Naive B cell (primary cell): ENCODE data around the gene JADE2. TPM values are rescaled to one million over a fixed set of nuclear protein-coding genes. Genes with fewer than 3 reads are reported as not detected.

Experiments used
- ATAC-seq, 2 donors: fragments of 150-1000 bp; cut with Tn5 transposase; 2 replicates each; pipeline ENCODE4 v1.10.0; 2021; ENCODE audit warnings: low read depth in 2 of 2, mild to moderate bottlenecking in 2 of 2, moderate library complexity in 2 of 2
- DNase-seq: peaks from one replicate; pipeline ENCODE4 v3.0.0; 2022
- H3K27ac Mint-ChIP-seq, 6 donors: one replicate each; pipeline ENCODE4 v1.8.0; 2020 to 2022; ENCODE audit warnings: mild to moderate bottlenecking in 6 of 6, mixed read lengths in 6 of 6, moderate library complexity in 5 of 6, inconsistent platforms in 2 of 6
- H3K27me3 Mint-ChIP-seq, 3 donors: one replicate each; pipeline ENCODE4 v1.8.0; 2021 to 2022; ENCODE audit warnings: mixed read lengths in 3 of 3, mild to moderate bottlenecking in 1 of 3
- H3K36me3 Mint-ChIP-seq, 2 donors: one replicate each; pipeline ENCODE4 v1.8.0; 2020 to 2022; ENCODE audit warnings: mixed read lengths in 2 of 2, inconsistent platforms in 1 of 2, mild to moderate bottlenecking in 1 of 2
- H3K4me1 Mint-ChIP-seq, 3 donors: one replicate each; pipeline ENCODE4 v1.8.0; 2020 to 2022; ENCODE audit warnings: mixed read lengths in 3 of 3, inconsistent platforms in 1 of 3, mild to moderate bottlenecking in 1 of 3, moderate library complexity in 1 of 3
- H3K4me3 Mint-ChIP-seq, 8 donors: one replicate each; pipeline ENCODE4 v1.8.0; 2020 to 2022; ENCODE audit warnings: mild to moderate bottlenecking in 8 of 8, mixed read lengths in 8 of 8, moderate library complexity in 8 of 8, inconsistent platforms in 2 of 8
- H3K9me3 Mint-ChIP-seq, 7 donors: one replicate each; pipeline ENCODE4 v1.8.0; 2020 to 2022; ENCODE audit warnings: mixed read lengths in 7 of 7, mild to moderate bottlenecking in 5 of 7, inconsistent platforms in 2 of 7, moderate library complexity in 1 of 7
- polyA plus RNA-seq, 6 donors: library from polyadenylated mRNA; unstranded; fragments of 300-500 nt; fragmentation: Illumina TruSeq; gene quantifications; one replicate each; pipeline ENCODE4 v1.2.3, GENCODE V29; 2021; ENCODE audit warnings: low read depth in 6 of 6

JADE2 gene
- polyA plus RNA-seq, 6 donors from 2014 or later: 7.1 to 47.1 (median 27.1) TPM

GRCh38 chr5:134577022-134577795, 51.7 kb downstream of the JADE2 start:
- peak overlapping the region in 5 of 6 donors; percentile 14 to 82 (median 40) for H3K27ac Mint-ChIP-seq
- ATAC-seq (peak in 1 of 2 donors; percentile 7), DNase-seq (no peak)
- H3K4me1 Mint-ChIP-seq: peaks cover 21 to 32% (median 28%) of the 10 kb centered on the region in 3 donors
- H3K27me3 Mint-ChIP-seq: no peaks in the 10 kb centered on the region
- no peaks in the 10 kb centered on the region for H3K9me3 Mint-ChIP-seq
- peaks cover 6 to 21% of the 10 kb centered on the region in 2 donors for H3K36me3 Mint-ChIP-seq
- no peak overlapping the region for H3K4me3 Mint-ChIP-seq

- ATAC-seq: peak; percentile 86 to 87
- H3K27ac Mint-ChIP-seq: peak overlapping the region; percentile 14 to 91 (median 58)
- H3K4me1 Mint-ChIP-seq: peaks cover 20 to 32% (median 28%) of the 10 kb centered on the region in 3 donors
- peak; percentile 68 for DNase-seq
- peak overlapping the region in 1 of 8 donors; percentile 12 for H3K4me3 Mint-ChIP-seq
- H3K9me3 Mint-ChIP-seq: no peaks in the 10 kb centered on the region
- peaks cover 6 to 17% of the 10 kb centered on the region in 2 donors for H3K36me3 Mint-ChIP-seq
- H3K27me3 Mint-ChIP-seq: no peaks in the 10 kb centered on the region
These were observed 52.5 kb downstream of the JADE2 start for GRCh38 chr5:134577796-134578577.

- peak overlapping the region in 2 of 6 donors; percentile 47 to 82 for H3K27ac Mint-ChIP-seq
- ATAC-seq (no peak), DNase-seq (no peak)
- peaks cover 6 to 12% of the 10 kb centered on the region in 2 donors for H3K36me3 Mint-ChIP-seq
- H3K4me1 Mint-ChIP-seq: peaks cover 21 to 36% (median 29%) of the 10 kb centered on the region in 3 donors
- no peaks in the 10 kb centered on the region for H3K27me3 Mint-ChIP-seq
- H3K4me3 Mint-ChIP-seq: no peak overlapping the region
- no peaks in the 10 kb centered on the region for H3K9me3 Mint-ChIP-seq
These were observed 53.3 kb downstream of the JADE2 start for GRCh38 chr5:134578578-134579283.

DNA sequence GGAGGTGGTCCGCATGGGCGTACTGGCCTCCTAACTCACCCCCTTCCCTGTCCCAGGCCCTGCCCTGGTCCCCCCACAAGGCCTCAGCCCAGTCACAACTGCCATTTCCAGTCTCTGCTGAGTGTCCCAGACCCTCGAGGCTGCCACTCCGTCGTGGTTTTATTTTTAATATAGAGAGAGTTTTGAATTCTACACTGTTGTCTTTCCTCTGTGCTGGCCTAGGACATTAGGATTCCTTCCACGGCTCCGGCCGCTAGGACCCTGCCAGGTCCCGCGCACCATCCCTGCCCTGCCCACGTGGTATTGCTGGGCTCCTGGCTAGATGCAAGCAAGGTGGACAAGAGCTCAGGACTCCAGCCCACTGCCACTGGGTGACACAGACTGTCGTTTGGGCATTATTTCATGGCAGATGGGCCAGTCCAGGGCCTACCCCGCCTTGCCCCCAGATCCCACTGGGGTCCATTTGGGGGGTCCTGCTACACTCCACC, 53.9 kb downstream of the JADE2 start:
- no peaks in the 10 kb centered on the region for H3K27me3 Mint-ChIP-seq
- H3K9me3 Mint-ChIP-seq: no peaks in the 10 kb centered on the region
- no peak for ATAC-seq
- no peak for DNase-seq
- peaks cover 6 to 11% of the 10 kb centered on the region in 2 donors for H3K36me3 Mint-ChIP-seq
- H3K4me1 Mint-ChIP-seq: peaks cover 22 to 42% (median 31%) of the 10 kb centered on the region in 3 donors
- H3K27ac Mint-ChIP-seq: peak overlapping the region in 2 of 6 donors; percentile 47 to 82
- peak overlapping the region in 1 of 8 donors; percentile 60 for H3K4me3 Mint-ChIP-seq

DNA sequence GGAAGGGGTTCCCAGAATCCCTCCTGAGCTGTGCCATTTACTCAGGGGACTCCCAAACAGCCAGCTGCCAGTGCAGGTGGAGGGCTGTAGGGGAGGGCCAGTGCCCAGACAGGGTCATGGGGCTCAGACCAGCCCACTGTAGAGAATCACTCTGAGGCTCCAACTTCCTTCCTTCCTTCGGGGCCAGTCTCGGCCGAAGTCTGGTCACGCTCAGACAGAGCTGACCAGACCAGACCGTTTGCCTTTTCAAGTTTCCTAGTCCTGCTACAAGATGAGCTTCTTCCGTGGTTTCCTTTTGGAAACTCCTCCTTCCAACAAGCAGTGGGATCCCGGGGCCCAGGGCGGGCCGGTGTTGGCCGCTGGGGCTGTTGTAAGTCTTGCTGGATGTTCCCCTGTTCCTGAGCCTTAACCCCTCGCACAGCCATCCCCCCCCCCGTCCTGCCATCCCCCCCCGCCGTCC, 54.6 kb downstream of the JADE2 start:
- H3K4me1 Mint-ChIP-seq: peaks cover 18 to 41% (median 25%) of the 10 kb centered on the region in 3 donors
- no peak overlapping the region for H3K27ac Mint-ChIP-seq
- no peaks in the 10 kb centered on the region for H3K9me3 Mint-ChIP-seq
- no peak overlapping the region for H3K4me3 Mint-ChIP-seq
- H3K27me3 Mint-ChIP-seq: no peaks in the 10 kb centered on the region
- no peak for DNase-seq
- ATAC-seq: no peak
- H3K36me3 Mint-ChIP-seq: peaks cover 4% of the 10 kb centered on the region in 2 donors

DNA sequence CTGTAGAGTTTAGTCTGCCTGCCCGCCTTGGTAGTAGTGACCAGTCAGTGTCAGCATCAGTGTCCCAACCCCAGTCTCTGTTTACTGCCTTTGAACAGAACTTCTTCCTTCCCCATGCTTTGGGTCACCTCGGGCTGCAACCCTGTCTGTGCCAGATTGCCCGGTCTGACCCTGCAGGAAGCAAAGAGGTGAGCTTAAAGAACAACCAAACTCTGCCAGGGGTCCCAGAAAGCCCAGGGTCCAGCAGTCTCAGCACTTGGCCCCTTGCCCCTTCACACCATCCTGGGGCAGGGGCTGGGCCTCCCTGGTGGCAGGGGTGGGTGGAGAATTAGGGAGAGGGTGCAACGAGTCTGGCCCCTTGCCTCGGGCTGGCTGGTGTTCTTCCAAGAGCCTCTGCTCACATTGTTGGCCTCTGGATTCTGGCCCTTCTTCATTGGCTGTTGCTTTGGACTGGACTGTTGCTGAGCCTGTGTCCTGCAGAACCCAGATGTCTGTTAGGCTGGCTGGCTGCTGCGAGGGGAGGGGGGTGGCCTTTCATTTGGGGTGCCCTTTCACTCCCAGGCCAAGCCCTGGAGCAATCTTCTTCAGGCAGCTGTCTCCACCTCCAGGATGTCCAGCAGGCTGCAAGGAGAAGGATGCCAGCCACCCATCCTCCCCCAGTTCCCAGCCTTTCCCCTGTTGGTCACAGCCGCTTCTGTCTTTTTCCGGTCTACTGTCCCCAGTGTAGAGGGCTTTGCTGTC, 55.9 kb downstream of the JADE2 start:
- Mint-ChIP-seq H3K4me1 (peaks cover 18 to 36% (median 19%) of the 10 kb centered on the region in 3 donors), H3K9me3 (no peaks in the 10 kb centered on the region), H3K27ac (peak overlapping the region in 3 of 6 donors; percentile 34 to 46 (median 42)), H3K36me3 (no peaks in the 10 kb centered on the region), H3K27me3 (no peaks in the 10 kb centered on the region), H3K4me3 (no peak overlapping the region)
- ATAC-seq: no peak
- DNase-seq: no peak

DNA sequence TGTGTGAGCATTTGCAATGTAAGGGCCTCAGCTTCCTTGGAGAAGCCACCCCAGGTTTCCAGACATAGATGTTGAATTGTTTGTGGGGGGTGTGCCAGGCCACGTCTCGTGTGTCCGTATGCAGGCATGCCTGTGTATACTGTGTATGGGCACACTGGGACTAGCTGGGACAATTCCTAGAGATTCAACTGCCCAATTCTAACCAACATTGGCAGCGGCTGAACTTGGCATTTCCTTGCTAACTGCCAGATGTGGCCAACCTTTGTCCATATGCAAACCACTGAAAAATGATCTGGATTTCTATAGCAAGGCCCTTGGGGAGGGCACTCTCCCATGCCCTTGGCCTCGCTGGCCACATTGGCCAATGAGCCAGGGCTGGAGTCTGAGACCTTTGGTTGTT, 56.8 kb downstream of the JADE2 start:
- peaks cover 13 to 36% (median 25%) of the 10 kb centered on the region in 3 donors for H3K4me1 Mint-ChIP-seq
- H3K27ac Mint-ChIP-seq: peak overlapping the region in 1 of 6 donors; percentile 34
- no peaks in the 10 kb centered on the region for H3K36me3 Mint-ChIP-seq
- no peaks in the 10 kb centered on the region for H3K9me3 Mint-ChIP-seq
- DNase-seq (no peak), ATAC-seq (no peak)
- H3K27me3 Mint-ChIP-seq: no peaks in the 10 kb centered on the region
- no peak overlapping the region for H3K4me3 Mint-ChIP-seq

DNA sequence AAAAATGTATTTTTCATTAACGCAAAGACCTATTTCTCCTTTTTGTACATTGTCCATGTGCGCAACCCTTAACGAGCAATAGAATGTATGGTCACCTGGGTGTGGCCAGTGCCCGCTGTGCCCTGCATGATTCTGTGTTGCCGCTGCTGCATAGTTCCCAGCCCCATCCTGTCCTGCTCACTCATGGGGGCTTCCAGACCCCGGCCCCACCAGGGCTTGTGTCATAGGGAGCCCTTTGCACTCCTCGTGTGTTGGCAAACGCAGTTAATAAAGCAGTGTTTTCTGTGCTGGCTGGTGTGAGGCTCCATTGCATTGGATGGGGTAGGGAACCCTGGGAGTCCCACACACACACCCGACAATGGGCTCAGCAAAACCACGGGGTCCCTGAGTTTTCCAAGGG, 57.5 kb downstream of the JADE2 start:
- H3K27me3 Mint-ChIP-seq: no peaks in the 10 kb centered on the region
- ATAC-seq: no peak
- H3K27ac Mint-ChIP-seq: peak overlapping the region in 2 of 6 donors; percentile 67 to 71

GRCh38 chr5:134583766-134584165, 58.3 kb downstream of the JADE2 start:
- DNase-seq (no peak), ATAC-seq (no peak)
- H3K4me3 Mint-ChIP-seq: peak overlapping the region in 1 of 8 donors; percentile 54
- no peaks in the 10 kb centered on the region for H3K36me3 Mint-ChIP-seq
- peaks cover 8 to 26% (median 17%) of the 10 kb centered on the region in 3 donors for H3K4me1 Mint-ChIP-seq
- peak overlapping the region in 4 of 6 donors; percentile 62 to 91 (median 75) for H3K27ac Mint-ChIP-seq
- peaks cover 0 to under 1% (median 0%) of the 10 kb centered on the region in 3 donors for H3K27me3 Mint-ChIP-seq
- no peaks in the 10 kb centered on the region for H3K9me3 Mint-ChIP-seq

More for the DNA sequence above, 57.5 kb downstream of the JADE2 start:
- H3K4me3 Mint-ChIP-seq: no peak overlapping the region
- peaks cover 8 to 30% (median 18%) of the 10 kb centered on the region in 3 donors for H3K4me1 Mint-ChIP-seq
- H3K36me3 Mint-ChIP-seq: no peaks in the 10 kb centered on the region
- DNase-seq: no peak
- no peaks in the 10 kb centered on the region for H3K9me3 Mint-ChIP-seq

- Mint-ChIP-seq H3K9me3 (no peaks in the 10 kb centered on the region), H3K27me3 (peaks cover 0 to 5% (median 0%) of the 10 kb centered on the region in 3 donors), H3K36me3 (no peaks in the 10 kb centered on the region), H3K4me3 (no peak overlapping the region), H3K4me1 (peaks cover 8 to 26% (median 17%) of the 10 kb centered on the region in 3 donors), H3K27ac (peak overlapping the region in 1 of 6 donors; percentile 79)
- ATAC-seq: no peak
- no peak for DNase-seq
These were observed 59.2 kb downstream of the JADE2 start for GRCh38 chr5:134584662-134585061.

DNA sequence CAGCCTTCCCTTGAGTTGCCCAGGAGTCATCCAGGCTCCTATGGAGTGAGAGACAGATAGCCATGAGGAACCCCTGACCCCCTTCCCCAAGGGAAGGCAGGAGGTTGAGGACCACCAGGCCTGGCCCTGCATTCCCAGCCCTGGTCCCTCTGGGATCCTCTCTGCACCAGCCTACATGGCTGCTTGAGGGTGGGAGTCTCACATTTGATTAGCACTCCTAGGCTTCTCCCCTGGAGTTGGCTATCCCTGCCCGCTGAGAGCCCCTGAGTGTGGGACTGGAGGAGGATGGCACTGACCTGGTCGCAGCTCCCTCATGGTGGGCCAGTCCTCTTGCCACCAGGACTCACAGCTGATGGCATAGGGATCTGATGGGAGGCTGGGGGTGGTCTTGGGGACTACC, 60.5 kb downstream of the JADE2 start:
- Mint-ChIP-seq H3K9me3 (no peaks in the 10 kb centered on the region), H3K4me3 (no peak overlapping the region), H3K27ac (no peak overlapping the region), H3K27me3 (peaks cover 0 to 5% (median 0%) of the 10 kb centered on the region in 3 donors), H3K36me3 (no peaks in the 10 kb centered on the region), H3K4me1 (peaks cover 8 to 26% (median 17%) of the 10 kb centered on the region in 3 donors)
- no peak for ATAC-seq
- no peak for DNase-seq

- DNase-seq: peak; percentile 72
- Mint-ChIP-seq H3K27me3 (peaks cover 0 to 5% (median 0%) of the 10 kb centered on the region in 3 donors), H3K27ac (no peak overlapping the region), H3K4me3 (peak overlapping the region in 6 of 8 donors; percentile 8 to 50 (median 32)), H3K9me3 (no peaks in the 10 kb centered on the region), H3K4me1 (peaks cover 8 to 26% (median 17%) of the 10 kb centered on the region in 3 donors), H3K36me3 (no peaks in the 10 kb centered on the region)
- ATAC-seq: peak; percentile 91 to 93
These were observed 61.5 kb downstream of the JADE2 start for GRCh38 chr5:134586866-134587524.
